HG02973 (cell line): ENCODE data around the gene FOXL3.
"Not testable (repeated sequence)": the region's sequence is repeated elsewhere in the genome, so short reads cannot be mapped to it uniquely, and the experiment has no call there.

ENCODE experiments used
- ATAC-seq: cut with Tn5 transposase; IDR thresholded peaks from one replicate; pipeline ENCODE4 v1.9.1; 2021; ENCODE audit warnings: moderate library complexity; ENCODE audit not compliant: unreplicated experiment

Gene FOXL3

GRCh38 chr7:289756-290553 is at the start of gene FOXL3:
Gene FOXL3, plus strand, starts transcription at chr7:290170. Its CDS starts 0 bp downstream, at chr7:290170.
- ATAC-seq: no peak

GRCh38 chr7:240887-241421 is 49.0 kb upstream of the FOXL3 start:
- no peak for ATAC-seq

GRCh38 chr7:241513-241912 is 48.5 kb upstream of the FOXL3 start:
- ATAC-seq: no peak

GRCh38 chr7:242826-243579 is 47.0 kb upstream of the FOXL3 start:
- ATAC-seq: not testable (repeated sequence)

GRCh38 chr7:243580-243978 is 46.4 kb upstream of the FOXL3 start:
- ATAC-seq: not testable (repeated sequence)

GRCh38 chr7:244974-245373 is 45.0 kb upstream of the FOXL3 start:
- no peak for ATAC-seq

GRCh38 chr7:245574-246295 is 44.2 kb upstream of the FOXL3 start:
- ATAC-seq: no peak

GRCh38 chr7:246451-246850 is 43.5 kb upstream of the FOXL3 start:
- no peak for ATAC-seq

GRCh38 chr7:247181-247580 is 42.8 kb upstream of the FOXL3 start:
- no peak for ATAC-seq

GRCh38 chr7:247636-248035 is 42.3 kb upstream of the FOXL3 start:
- no peak for ATAC-seq

GRCh38 chr7:248732-249435 is 41.1 kb upstream of the FOXL3 start:
- no peak for ATAC-seq

- ATAC-seq: no peak
These were observed 40.0 kb upstream of the FOXL3 start for GRCh38 chr7:249989-250388.

- ATAC-seq: no peak
These were observed 39.4 kb upstream of the FOXL3 start for GRCh38 chr7:250523-250922.

GRCh38 chr7:251005-251404 is 39.0 kb upstream of the FOXL3 start:
- no peak for ATAC-seq

- no peak for ATAC-seq
These were observed 38.4 kb upstream of the FOXL3 start for GRCh38 chr7:251446-252175.

- no peak for ATAC-seq
These were observed 37.6 kb upstream of the FOXL3 start for GRCh38 chr7:252216-252965.

- no peak for ATAC-seq
These were observed 37.0 kb upstream of the FOXL3 start for GRCh38 chr7:252981-253380.

GRCh38 chr7:253581-254336 is 36.2 kb upstream of the FOXL3 start:
- no peak for ATAC-seq
